Muscle of leg (tissue), 11 donors: Measurements from ENCODE around the gene ATP13A1. TPM values are rescaled to one million over a fixed set of nuclear protein-coding genes. Genes with fewer than 3 reads are reported as not detected.

Experiments used
- DNase-seq: peaks from one replicate; pipeline ENCODE4 v3.0.0; 2013
- H3K27ac ChIP-seq: one replicate; pipeline ENCODE4 v1.5.1; 2013; ENCODE audit warnings: mild to moderate bottlenecking, low read length, control low read depth
- H3K27me3 ChIP-seq: one replicate; pipeline ENCODE4 v1.6.1; 2013; ENCODE audit warnings: low read length; ENCODE audit not compliant: control insufficient read depth, insufficient read depth
- H3K36me3 ChIP-seq: one replicate; pipeline ENCODE4 v1.6.1; 2013; ENCODE audit warnings: low read length; ENCODE audit not compliant: control insufficient read depth, insufficient read depth
- H3K4me1 ChIP-seq: one replicate; pipeline ENCODE4 v1.6.1; 2013; ENCODE audit warnings: low read length; ENCODE audit not compliant: control insufficient read depth, insufficient read depth
- H3K4me3 ChIP-seq: one replicate; pipeline ENCODE4 v1.5.1; 2013; ENCODE audit warnings: low read length, control low read depth
- H3K9me3 ChIP-seq: replicated peaks from 2 replicates; pipeline ENCODE4 v1.6.1; 2013; ENCODE audit warnings: low read depth, low read length; ENCODE audit not compliant: control insufficient read depth
- WGBS: methylation state at CpG from one replicate; pipeline ENCODE4 v1.1.5; 2013; ENCODE audit warnings: missing lambda C conversion rate; ENCODE audit not compliant: insufficient coverage; 5-methylcytosine and 5-hydroxymethylcytosine counted together
- polyA plus RNA-seq, 8 donors: library from polyadenylated mRNA; unstranded; fragments of 120-200 nt; gene quantifications; one replicate each; pipeline versions ENCODE4 v1.2.1 to v1.2.3, GENCODE V29; 2013; ENCODE audit warnings: inconsistent platforms in 1 of 8, low replicate concordance in 1 of 8; ENCODE audit not compliant: insufficient read length in 8 of 8, insufficient read depth in 1 of 8
- total RNA-seq: library from RNA; stranded (reverse); fragments of 120-200 nt; gene quantifications from one replicate; pipeline ENCODE4 v1.2.4, GENCODE V29; 2013

The ATP13A1 gene
- total and polyA plus RNA-seq, 9 donors, result 14.6 to 36.6 (median 25.5) TPM

DNA sequence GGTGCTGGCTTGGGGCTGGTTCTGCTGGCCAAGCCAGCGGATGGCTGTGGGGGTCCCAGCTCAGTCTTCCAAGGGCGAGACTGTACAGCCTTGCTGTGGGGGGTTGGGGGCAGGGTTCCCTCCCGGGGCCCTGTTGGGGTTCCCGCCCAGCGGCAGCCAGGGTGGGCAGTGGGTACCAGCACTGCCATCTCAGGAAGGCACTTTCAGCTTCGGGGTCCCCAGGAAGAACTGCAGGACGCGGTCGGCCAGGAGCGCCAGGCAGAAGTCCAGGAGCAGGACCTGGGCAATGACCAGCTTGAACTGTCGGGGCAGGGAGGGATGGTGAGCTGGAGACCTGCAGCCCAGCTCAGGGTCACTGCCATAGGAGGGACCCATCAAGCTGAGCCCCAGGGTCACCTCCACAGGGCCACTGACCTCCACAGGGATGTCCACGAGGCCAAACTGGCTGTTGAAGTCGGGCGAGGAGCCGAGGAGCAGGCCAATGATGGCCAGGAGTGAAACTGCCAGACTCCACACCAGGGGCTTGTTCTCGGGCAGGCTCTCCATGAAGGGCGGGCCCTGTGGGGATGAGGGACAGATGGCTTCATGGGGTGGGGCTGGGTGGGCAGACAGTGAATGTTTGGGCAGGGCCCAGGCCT lies 18.1 kb downstream of the ATP13A1 start:
- 89% methylated on average over 17 of the region's 17 CpGs for WGBS
- peaks cover 17% of the 10 kb centered on the region for H3K4me1 ChIP-seq
- DNase-seq, result no peak
- no peaks in the 10 kb centered on the region for H3K9me3 ChIP-seq
- no peak overlapping the region for H3K4me3 ChIP-seq
- H3K27ac ChIP-seq, result no peak overlapping the region
- H3K36me3 ChIP-seq, result peaks cover 50% of the 10 kb centered on the region
- peaks cover 5% of the 10 kb centered on the region for H3K27me3 ChIP-seq

DNA sequence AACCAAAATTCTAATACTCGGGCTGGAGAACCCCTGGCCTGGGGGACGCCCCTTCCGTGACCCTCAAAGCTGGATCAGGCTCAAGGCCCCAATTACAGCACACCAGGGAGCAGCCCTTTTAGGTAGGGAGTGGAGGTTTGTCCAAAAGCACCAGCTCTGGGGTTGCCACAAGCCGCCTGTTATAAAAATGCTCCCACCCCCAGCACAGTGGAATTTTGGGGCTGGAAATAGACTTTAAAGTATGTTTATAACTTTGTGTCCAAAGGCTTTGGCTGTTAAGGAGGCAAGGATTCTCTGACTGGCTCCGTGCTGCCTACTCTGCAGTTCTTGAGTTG lies 19.5 kb downstream of the ATP13A1 start:
- no peak for DNase-seq
- peaks cover 37% of the 10 kb centered on the region for H3K36me3 ChIP-seq
- H3K4me1 ChIP-seq, result peaks cover 17% of the 10 kb centered on the region
- no peaks in the 10 kb centered on the region for H3K9me3 ChIP-seq
- no peak overlapping the region for H3K4me3 ChIP-seq
- peaks cover 5% of the 10 kb centered on the region for H3K27me3 ChIP-seq
- no CpG with 5 or more reads among the region's 5 CpGs for WGBS
- H3K27ac ChIP-seq, result no peak overlapping the region

DNA sequence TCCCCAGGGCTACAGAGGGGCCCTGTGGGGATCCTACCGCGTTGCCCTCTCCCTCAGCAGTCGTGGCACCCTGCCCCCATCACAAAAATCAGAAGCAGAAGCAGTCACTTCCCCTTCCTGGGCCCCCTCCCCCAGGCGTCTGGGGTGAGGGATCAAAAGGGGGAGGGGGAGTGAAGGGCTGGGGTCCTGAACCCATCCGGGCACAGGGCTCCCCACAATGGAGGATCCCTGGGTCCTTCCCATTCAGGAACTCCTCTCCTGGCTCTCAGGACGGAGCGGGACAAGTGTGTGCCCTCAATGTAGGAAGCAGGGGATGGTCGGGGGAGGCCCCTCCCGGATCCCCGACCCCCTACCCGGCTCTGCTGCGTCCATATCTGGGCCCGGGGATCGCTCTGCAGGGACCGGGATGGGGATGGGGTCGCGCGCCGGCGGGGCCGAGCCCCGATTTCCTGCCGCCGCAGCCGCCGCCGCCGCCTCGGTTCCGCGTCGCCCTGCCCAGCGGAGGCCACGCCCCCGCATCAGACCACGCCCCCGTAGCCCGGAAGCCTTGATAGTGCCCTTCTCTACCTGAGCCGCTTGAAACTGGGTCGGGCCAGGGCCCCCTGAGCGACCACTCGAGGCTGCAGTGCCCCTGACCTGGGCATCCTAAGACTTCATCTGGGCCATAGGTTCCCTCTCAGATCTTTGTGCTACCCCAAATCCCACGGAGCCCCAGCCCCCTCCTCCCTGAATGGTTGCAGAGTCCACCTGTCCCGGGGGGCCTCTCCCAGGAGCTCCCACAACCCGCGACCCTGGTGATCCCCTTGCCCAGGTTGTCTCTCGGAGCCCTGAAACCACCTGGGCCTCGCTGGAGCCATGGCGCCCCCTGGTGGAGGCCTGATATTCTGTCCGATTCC lies 20.1 kb downstream of the ATP13A1 start, which contains the start of gene GMIP:
Gene GMIP, minus strand, starts transcription at position 500 of the 896 bp plus-strand sequence. Its CDS starts 128 bp downstream, at position 372.
- H3K4me1 ChIP-seq, result peaks cover 17% of the 10 kb centered on the region
- peaks cover 5% of the 10 kb centered on the region for H3K27me3 ChIP-seq
- H3K27ac ChIP-seq, result no peak within 1 kb of the TSS
- peaks cover 36% of the 10 kb centered on the region for H3K36me3 ChIP-seq
- under 1% methylated on average over 44 of the region's 50 CpGs for WGBS
- peak within 1 kb of the TSS; percentile 69 for H3K4me3 ChIP-seq
- H3K9me3 ChIP-seq, result no peaks in the 10 kb centered on the region
- peak; percentile 67 for DNase-seq

DNA sequence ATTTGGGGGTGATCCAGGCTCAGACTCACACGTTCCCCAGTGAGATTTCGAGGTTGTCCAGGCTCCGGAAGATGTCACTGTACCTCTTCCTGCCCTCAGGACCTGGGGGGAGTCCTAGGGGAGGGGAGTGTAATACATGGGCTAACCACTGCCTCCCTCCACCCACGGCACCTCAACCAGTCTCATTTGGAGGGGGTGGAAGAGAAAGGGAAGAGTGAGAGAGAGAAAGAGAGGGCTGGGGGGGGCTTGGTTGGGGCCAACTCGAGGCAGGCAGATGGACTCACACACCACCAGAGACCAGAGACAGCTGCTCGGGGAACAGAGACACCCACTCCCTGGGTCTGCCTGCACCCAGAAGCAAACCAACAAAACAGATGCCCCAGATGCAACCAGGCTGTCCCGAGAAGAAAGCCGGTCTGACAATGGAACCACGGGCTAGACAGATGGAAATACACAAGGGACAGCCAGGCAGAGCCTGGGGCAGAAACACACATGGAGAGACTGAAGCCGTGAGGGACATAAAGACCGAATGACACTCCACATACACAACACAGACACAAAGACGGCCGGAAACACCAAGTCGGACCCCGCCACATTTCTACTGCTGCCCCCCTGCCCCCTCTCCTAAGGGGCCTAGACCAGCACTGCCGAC lies 20.8 kb downstream of the ATP13A1 start:
- Histone ChIP-seq H3K27ac (no peak overlapping the region), H3K4me1 (peaks cover 17% of the 10 kb centered on the region), H3K36me3 (peaks cover 33% of the 10 kb centered on the region), H3K27me3 (peaks cover 5% of the 10 kb centered on the region), H3K9me3 (no peaks in the 10 kb centered on the region), H3K4me3 (peak overlapping the region; percentile 69)
- no peak for DNase-seq
- WGBS, result 5% methylated on average over 5 of the region's 16 CpGs

DNA sequence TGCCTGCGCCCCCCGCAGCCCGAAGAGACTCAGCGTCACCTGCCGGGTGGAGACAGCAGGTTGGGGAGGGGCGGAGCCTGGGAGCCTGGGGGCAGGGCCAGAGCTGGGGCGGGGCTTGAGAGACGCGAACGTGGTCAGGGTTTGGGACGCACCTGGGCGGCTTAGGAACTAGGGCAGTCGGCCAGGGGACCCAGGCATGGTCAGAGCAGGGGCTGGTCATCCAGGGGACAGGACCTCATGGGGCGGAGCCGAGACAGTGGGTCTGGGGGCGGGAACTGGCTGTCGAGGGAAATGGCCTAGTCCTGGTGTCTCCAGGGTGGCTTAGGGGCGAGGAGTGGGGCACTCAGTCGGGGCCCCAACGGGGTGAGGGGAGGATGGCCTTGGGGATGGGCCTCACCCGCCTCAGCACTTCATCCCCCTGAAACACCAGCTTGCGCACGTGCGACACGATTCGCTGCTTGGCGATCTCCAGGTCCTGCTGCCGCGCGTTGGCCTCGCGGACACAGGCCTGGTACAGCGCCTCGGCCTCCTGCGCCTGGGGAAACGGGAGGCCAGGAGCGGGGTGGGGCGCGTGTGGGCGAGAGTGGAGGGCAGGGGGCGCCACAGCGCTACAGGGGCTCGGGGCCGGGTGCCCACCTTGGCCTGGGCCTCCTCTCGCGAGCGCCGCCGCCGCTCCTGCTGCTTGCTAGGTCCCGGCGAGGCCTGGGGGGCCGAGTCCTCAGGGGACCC lies 25.8 kb downstream of the ATP13A1 start:
- Histone ChIP-seq H3K4me1 (peaks cover 3% of the 10 kb centered on the region), H3K9me3 (no peaks in the 10 kb centered on the region), H3K27me3 (peaks cover 2% of the 10 kb centered on the region), H3K4me3 (no peak overlapping the region), H3K27ac (no peak overlapping the region), H3K36me3 (peaks cover 13% of the 10 kb centered on the region)
- WGBS, result 55% methylated on average over 48 of the region's 53 CpGs
- DNase-seq, result no peak

DNA sequence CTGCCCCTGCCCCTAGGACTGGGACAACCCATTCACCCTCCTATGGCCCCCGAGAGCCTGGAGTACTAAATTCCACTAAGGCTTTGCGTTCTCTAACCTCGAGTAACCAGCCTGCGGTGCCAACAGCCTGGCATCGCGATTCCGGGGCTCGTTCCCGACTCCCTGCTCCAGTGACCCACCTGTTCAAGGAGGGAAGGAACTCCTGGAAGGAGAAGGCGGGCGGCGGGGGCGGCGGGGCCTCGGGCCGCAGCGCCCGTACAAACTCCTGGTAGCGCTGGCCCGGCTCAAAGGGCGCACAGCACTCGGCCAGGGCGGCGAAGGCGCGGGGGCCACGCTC lies 26.3 kb downstream of the ATP13A1 start:
- no peak overlapping the region for H3K27ac ChIP-seq
- peaks cover 13% of the 10 kb centered on the region for H3K36me3 ChIP-seq
- peaks cover 2% of the 10 kb centered on the region for H3K27me3 ChIP-seq
- H3K4me3 ChIP-seq, result no peak overlapping the region
- DNase-seq, result no peak
- no peaks in the 10 kb centered on the region for H3K4me1 ChIP-seq
- WGBS, result 72% methylated on average over 25 of the region's 27 CpGs
- H3K9me3 ChIP-seq, result no peaks in the 10 kb centered on the region

DNA sequence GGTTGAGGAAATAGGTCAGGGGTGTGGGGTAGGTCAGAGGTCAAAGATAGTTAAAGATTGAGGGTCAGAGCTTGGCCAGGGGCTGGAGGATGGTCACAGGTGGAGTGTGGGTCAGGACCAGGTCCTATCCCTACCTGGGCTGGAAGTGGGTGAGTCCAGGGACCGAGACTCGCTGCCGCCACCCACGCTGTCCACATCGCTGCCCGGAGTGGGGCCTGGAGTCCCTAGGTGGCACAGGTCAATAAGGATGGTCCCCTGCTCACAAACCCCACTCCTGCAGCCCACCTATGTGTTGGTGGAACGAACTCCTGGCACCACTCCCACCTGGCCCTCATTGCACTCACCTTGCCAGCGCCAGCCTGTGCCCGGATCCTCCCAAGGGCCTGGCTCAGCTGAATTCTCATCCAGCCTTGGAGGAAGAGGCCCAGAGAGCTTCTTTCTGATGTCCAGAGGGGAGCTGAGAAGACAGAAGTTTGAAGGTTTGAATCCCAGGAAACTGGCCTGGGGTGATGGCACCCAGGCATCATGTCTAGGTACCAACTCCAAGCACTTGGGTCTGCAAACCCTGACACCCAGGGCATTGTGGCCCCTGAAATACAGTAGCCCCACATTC lies 26.8 kb downstream of the ATP13A1 start:
- Histone ChIP-seq H3K4me1 (no peaks in the 10 kb centered on the region), H3K36me3 (peaks cover 13% of the 10 kb centered on the region), H3K4me3 (no peak overlapping the region), H3K27ac (no peak overlapping the region), H3K27me3 (peaks cover 2% of the 10 kb centered on the region), H3K9me3 (no peaks in the 10 kb centered on the region)
- no peak for DNase-seq
- 90% methylated on average over 3 of the region's 9 CpGs for WGBS

DNA sequence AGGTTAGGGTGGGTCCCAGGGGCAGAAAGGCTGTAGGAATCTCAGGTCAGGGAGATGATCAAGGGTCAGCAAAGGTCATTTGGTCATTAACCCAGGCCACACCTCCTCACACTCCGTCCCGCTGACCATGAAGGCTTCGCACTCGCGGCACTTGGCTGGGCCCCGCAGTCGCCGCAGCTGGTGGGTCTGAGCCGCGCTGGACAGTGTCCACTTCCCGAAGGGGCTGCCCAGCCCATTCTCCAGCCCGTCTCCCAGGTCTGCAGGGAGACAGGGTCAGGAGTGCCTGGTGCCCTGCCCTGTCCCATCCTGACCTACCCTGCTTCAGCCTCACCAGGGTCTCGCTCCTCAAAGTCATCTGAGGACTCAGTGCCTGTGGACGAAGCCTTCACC lies 28.2 kb downstream of the ATP13A1 start:
- Histone ChIP-seq H3K9me3 (no peaks in the 10 kb centered on the region), H3K36me3 (peaks cover 13% of the 10 kb centered on the region), H3K4me3 (no peak overlapping the region), H3K4me1 (no peaks in the 10 kb centered on the region), H3K27ac (no peak overlapping the region), H3K27me3 (peaks cover 2% of the 10 kb centered on the region)
- no peak for DNase-seq
- 90% methylated on average over 12 of the region's 14 CpGs for WGBS

DNA sequence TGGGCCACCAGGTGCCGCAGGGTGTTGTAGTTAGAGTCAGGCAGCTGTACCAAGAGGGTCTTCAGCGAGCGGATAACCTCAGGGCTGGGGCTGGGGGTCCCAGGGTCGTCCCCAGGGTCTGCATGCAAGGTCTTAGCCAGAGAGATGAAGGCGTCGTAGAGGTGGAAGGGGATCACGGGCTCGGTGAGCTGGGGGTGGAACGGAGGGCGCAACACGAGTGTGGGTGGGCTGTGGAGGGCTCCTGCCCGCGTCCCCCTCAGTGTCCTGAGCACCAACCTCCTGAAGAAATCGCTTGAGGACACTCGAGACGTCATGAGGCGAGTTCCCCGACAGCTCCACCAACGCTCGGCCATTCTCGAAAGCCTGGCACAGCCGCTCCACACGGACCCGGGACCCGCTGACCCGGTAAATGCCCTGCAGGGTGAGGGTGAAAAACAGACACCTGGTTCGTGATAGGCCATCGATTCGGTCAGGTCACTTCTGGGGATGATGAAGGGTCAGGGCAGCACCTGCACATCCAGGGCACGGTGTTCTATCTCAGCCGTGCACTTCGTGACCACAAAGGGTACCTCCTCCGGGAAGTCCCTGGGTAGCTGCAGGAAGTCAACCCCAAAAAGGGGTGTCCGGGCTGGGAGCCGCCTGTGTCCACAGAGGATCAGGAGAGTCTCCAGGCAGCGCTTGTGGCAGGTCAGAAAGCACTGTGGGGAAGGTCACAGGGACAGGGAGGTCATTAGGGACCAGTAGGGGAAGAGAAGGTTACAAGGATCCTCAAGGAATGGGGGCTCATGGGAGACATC lies 28.8 kb downstream of the ATP13A1 start:
- Histone ChIP-seq H3K27ac (no peak overlapping the region), H3K4me3 (no peak overlapping the region), H3K4me1 (no peaks in the 10 kb centered on the region), H3K36me3 (peaks cover 13% of the 10 kb centered on the region), H3K9me3 (no peaks in the 10 kb centered on the region), H3K27me3 (peaks cover 2% of the 10 kb centered on the region)
- no peak for DNase-seq
- WGBS, result 93% methylated on average over 36 of the region's 36 CpGs
